ENCODE data around the gene TBX20. TPM values are rescaled to one million over a fixed set of nuclear protein-coding genes. Genes with fewer than 3 reads are reported as not detected.
"Not testable (repeated sequence)": the region's sequence is repeated elsewhere in the genome, so short reads cannot be mapped to it uniquely, and the experiment has no call there.

TBX20 gene
- total RNA-seq, 1 donor from 2014 or later: 193 TPM

GRCh38 chr7:35185908-35186731, 67.8 kb downstream of the TBX20 start:
- ATAC-seq: peak; percentile 90
- DNase-seq: peak; percentile 80
- intact Hi-C loops (cut with micrococcal nuclease): no loop called here

- ATAC-seq; intact Hi-C loops (cut with micrococcal nuclease); DNase-seq: not testable (repeated sequence)
Observed at GRCh38 chr7:35185578-35185907, 68.4 kb downstream of the TBX20 start.

- intact Hi-C loops (cut with micrococcal nuclease); ATAC-seq: not testable (repeated sequence)
- peak; percentile 52 for DNase-seq
Observed at GRCh38 chr7:35184961-35185360, 68.9 kb downstream of the TBX20 start.

GRCh38 chr7:35183873-35184503, 69.9 kb downstream of the TBX20 start:
- intact Hi-C loops (cut with micrococcal nuclease); ATAC-seq: not testable (repeated sequence)
- DNase-seq: peak; percentile 36

- ATAC-seq; DNase-seq; intact Hi-C loops (cut with micrococcal nuclease): not testable (repeated sequence)
Observed at GRCh38 chr7:35180665-35181064, 73.2 kb downstream of the TBX20 start.

GRCh38 chr7:35173176-35173575, 80.7 kb downstream of the TBX20 start:
- DNase-seq; intact Hi-C loops (cut with micrococcal nuclease): not testable (repeated sequence)
- peak; percentile 35 for ATAC-seq

GRCh38 chr7:35172131-35172530, 81.8 kb downstream of the TBX20 start:
- intact Hi-C loops (cut with micrococcal nuclease); ATAC-seq; DNase-seq: not testable (repeated sequence)

- intact Hi-C loops (cut with micrococcal nuclease); ATAC-seq; DNase-seq: not testable (repeated sequence)
Observed at GRCh38 chr7:35167658-35168057, 86.2 kb downstream of the TBX20 start.

GRCh38 chr7:35167158-35167557, 86.7 kb downstream of the TBX20 start:
- ATAC-seq; DNase-seq; intact Hi-C loops (cut with micrococcal nuclease): not testable (repeated sequence)

- ATAC-seq; DNase-seq; intact Hi-C loops (cut with micrococcal nuclease): not testable (repeated sequence)
Observed at GRCh38 chr7:35161059-35161740, 92.7 kb downstream of the TBX20 start.

Other genes starting within 250 kb of the TBX20 start
- gene DPY19L1, start 216.6 kb downstream of the TBX20 start, total RNA-seq: 25.0 TPM